Measurements from ENCODE around the gene TSPAN14.

The TSPAN14 gene

GRCh38 chr10:80509108-80509402, 54.9 kb downstream of the TSPAN14 start:
- DNase-seq = no peak

- DNase-seq = no peak
Observed at GRCh38 chr10:80509403-80510161, 55.5 kb downstream of the TSPAN14 start.

GRCh38 chr10:80512031-80512526, 58.0 kb downstream of the TSPAN14 start:
- no peak for DNase-seq

GRCh38 chr10:80513106-80513505, 59.0 kb downstream of the TSPAN14 start:
- DNase-seq = no peak

- DNase-seq = no peak
Observed at GRCh38 chr10:80515511-80515910, 61.4 kb downstream of the TSPAN14 start.

- DNase-seq = no peak
Observed at GRCh38 chr10:80515941-80516340, 61.8 kb downstream of the TSPAN14 start.

- no peak for DNase-seq
Observed at GRCh38 chr10:80516506-80517075, 62.5 kb downstream of the TSPAN14 start.

GRCh38 chr10:80517416-80518142, 63.5 kb downstream of the TSPAN14 start:
- DNase-seq = no peak

GRCh38 chr10:80518143-80518806, 64.2 kb downstream of the TSPAN14 start:
- no peak for DNase-seq

- DNase-seq = no peak
Observed at GRCh38 chr10:80518807-80519360, 64.8 kb downstream of the TSPAN14 start.

- DNase-seq = no peak
Observed at GRCh38 chr10:80519936-80520650, 66.0 kb downstream of the TSPAN14 start.

GRCh38 chr10:80520661-80521470, 66.8 kb downstream of the TSPAN14 start:
- no peak for DNase-seq

- DNase-seq = peak; percentile 29
Observed at GRCh38 chr10:80522756-80523363, 68.8 kb downstream of the TSPAN14 start.

GRCh38 chr10:80523773-80524172, 69.7 kb downstream of the TSPAN14 start:
- DNase-seq = no peak

GRCh38 chr10:80524190-80524909, 70.2 kb downstream of the TSPAN14 start:
- DNase-seq = no peak

GRCh38 chr10:80526218-80526617, 72.1 kb downstream of the TSPAN14 start:
- DNase-seq = no peak

GRCh38 chr10:80526742-80527141, 72.6 kb downstream of the TSPAN14 start:
- DNase-seq = no peak

- DNase-seq = no peak
Observed at GRCh38 chr10:80528185-80528700, 74.1 kb downstream of the TSPAN14 start.

- no peak for DNase-seq
Observed at GRCh38 chr10:80528901-80529300, 74.8 kb downstream of the TSPAN14 start.

GRCh38 chr10:80529604-80530003, 75.5 kb downstream of the TSPAN14 start:
- no peak for DNase-seq
